ENCODE data around the gene TMEM131. TPM values are rescaled to one million over a fixed set of nuclear protein-coding genes. Genes with fewer than 3 reads are reported as not detected.

The TMEM131 gene
- total RNA-seq, 1 donor from 2014 or later: 35.3 TPM

DNA sequence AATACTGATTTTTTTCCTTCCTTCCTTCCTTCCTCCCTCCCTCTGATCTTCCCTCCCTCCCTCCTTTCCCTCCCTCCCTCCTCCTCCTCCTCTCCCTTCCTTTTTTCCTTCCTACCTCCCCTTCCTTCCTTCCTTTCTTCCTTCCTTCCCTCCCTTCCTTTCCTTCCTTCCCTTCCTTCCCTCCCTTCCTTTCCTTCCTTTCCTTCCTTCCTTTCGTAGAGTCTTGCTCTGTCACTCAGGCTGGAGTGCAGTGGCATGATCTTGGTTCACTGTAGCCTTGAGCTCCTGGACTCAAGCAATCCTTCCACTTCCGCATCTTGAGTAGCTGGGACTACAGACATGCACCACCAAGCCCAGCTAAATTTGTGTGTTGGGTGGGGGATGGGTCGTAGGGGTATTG lies 8.9 kb upstream of the TMEM131 start:
- FAIRE-seq (no peak), DNase-seq (ENCODE audit: low read depth) (no peak)
- Mint-ChIP-seq H3K27me3 (ENCODE audit: low read depth, unreplicated experiment) (peaks cover 23% of the 10 kb centered on the region), H3K27ac (ENCODE audit: unreplicated experiment) (no peak overlapping the region), H3K4me3 (ENCODE audit: unreplicated experiment) (no peak overlapping the region), H3K36me3 (ENCODE audit: low read depth, unreplicated experiment) (no peaks in the 10 kb centered on the region), H3K9me3 (ENCODE audit: unreplicated experiment) (no peaks in the 10 kb centered on the region), H3K4me1 (ENCODE audit: low read depth, unreplicated experiment) (no peaks in the 10 kb centered on the region)
- Histone ChIP-seq H3K27ac (ENCODE audit: low read depth, low read length) (no peak overlapping the region), H4K20me1 (ENCODE audit: insufficient read depth, low read length) (no peaks in the 10 kb centered on the region), H3K4me1 (ENCODE audit: insufficient read depth, low read length) (no peaks in the 10 kb centered on the region), H3K27me3 (ENCODE audit: insufficient read depth, low read length) (no peaks in the 10 kb centered on the region), H3K36me3 (ENCODE audit: insufficient read depth, low read length) (no peaks in the 10 kb centered on the region), H3K79me2 (ENCODE audit: insufficient read depth, low read length) (no peaks in the 10 kb centered on the region), H3K4me2 (ENCODE audit: low read length) (no peak overlapping the region), H2AFZ (ENCODE audit: low read depth, low read length) (no peak overlapping the region), H3K9ac (ENCODE audit: low read length) (no peak overlapping the region), H3K9me3 (ENCODE audit: insufficient read depth, low read depth, low read length) (no peaks in the 10 kb centered on the region), H3K4me3 (ENCODE audit: insufficient read depth, low read depth, low read length) (no peak overlapping the region)
- no peak for TF ChIP-seq CTCF (IDR thresholded peaks at IDR 0.05; ENCODE audit: insufficient read depth, low read depth, low read length)
- TF ChIP-seq EZH2 (IDR thresholded peaks at IDR 0.05; ENCODE audit: insufficient read depth, low read length): no peak

DNA sequence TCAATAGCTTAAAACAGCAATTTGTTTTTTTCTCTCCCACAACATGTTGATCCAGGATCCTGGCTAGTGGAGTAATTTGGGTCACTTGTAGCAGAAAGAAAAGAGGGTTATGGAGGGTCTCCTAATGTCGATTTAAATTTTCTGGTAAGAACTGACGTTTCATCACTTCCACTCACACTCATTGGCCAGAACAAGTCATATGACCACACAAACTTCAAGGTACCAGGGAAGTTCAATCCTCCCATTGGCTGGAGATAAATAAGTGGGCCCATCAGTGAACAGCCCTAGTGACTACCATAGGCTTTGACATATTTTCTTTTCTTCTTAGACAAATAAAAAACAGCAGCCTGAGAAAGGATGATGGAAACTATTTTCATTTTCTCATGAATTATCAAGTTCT lies 8.3 kb upstream of the TMEM131 start:
- no peak for TF ChIP-seq EZH2 (IDR thresholded peaks at IDR 0.05; ENCODE audit: insufficient read depth, low read length)
- no peak for TF ChIP-seq CTCF (IDR thresholded peaks at IDR 0.05; ENCODE audit: insufficient read depth, low read depth, low read length)
- no peak overlapping the region for H2AFZ ChIP-seq (ENCODE audit: low read depth, low read length)
- no peaks in the 10 kb centered on the region for H3K4me1 Mint-ChIP-seq (ENCODE audit: low read depth, unreplicated experiment)
- no peak overlapping the region for H3K4me2 ChIP-seq (ENCODE audit: low read length)
- no peak overlapping the region for H3K9ac ChIP-seq (ENCODE audit: low read length)
- no peak overlapping the region for H3K4me3 Mint-ChIP-seq (ENCODE audit: unreplicated experiment)
- no peaks in the 10 kb centered on the region for H3K9me3 Mint-ChIP-seq (ENCODE audit: unreplicated experiment)
- H3K27ac ChIP-seq (ENCODE audit: low read depth, low read length): no peak overlapping the region
- H3K27me3 ChIP-seq (ENCODE audit: insufficient read depth, low read length): no peaks in the 10 kb centered on the region
- no peaks in the 10 kb centered on the region for H3K79me2 ChIP-seq (ENCODE audit: insufficient read depth, low read length)
- no peaks in the 10 kb centered on the region for H3K36me3 Mint-ChIP-seq (ENCODE audit: low read depth, unreplicated experiment)
- no peaks in the 10 kb centered on the region for H4K20me1 ChIP-seq (ENCODE audit: insufficient read depth, low read length)
- no peak overlapping the region for H3K27ac Mint-ChIP-seq (ENCODE audit: unreplicated experiment)
- peaks cover 25% of the 10 kb centered on the region for H3K27me3 Mint-ChIP-seq (ENCODE audit: low read depth, unreplicated experiment)
- no peaks in the 10 kb centered on the region for H3K36me3 ChIP-seq (ENCODE audit: insufficient read depth, low read length)
- no peak for FAIRE-seq
- no peak for DNase-seq (ENCODE audit: low read depth)
- H3K4me3 ChIP-seq (ENCODE audit: insufficient read depth, low read depth, low read length): no peak overlapping the region
- H3K9me3 ChIP-seq (ENCODE audit: insufficient read depth, low read depth, low read length): no peaks in the 10 kb centered on the region
- no peaks in the 10 kb centered on the region for H3K4me1 ChIP-seq (ENCODE audit: insufficient read depth, low read length)

GRCh38 chr2:97999536-97999935 lies 3.8 kb upstream of the TMEM131 start:
- H3K79me2 ChIP-seq (ENCODE audit: insufficient read depth, low read length): peaks cover 7% of the 10 kb centered on the region
- no peak overlapping the region for H3K9ac ChIP-seq (ENCODE audit: low read length)
- Mint-ChIP-seq H3K4me3 (ENCODE audit: unreplicated experiment) (no peak overlapping the region), H3K36me3 (ENCODE audit: low read depth, unreplicated experiment) (no peaks in the 10 kb centered on the region), H3K27me3 (ENCODE audit: low read depth, unreplicated experiment) (peaks cover 9% of the 10 kb centered on the region), H3K4me1 (ENCODE audit: low read depth, unreplicated experiment) (no peaks in the 10 kb centered on the region), H3K27ac (ENCODE audit: unreplicated experiment) (no peak overlapping the region), H3K9me3 (ENCODE audit: unreplicated experiment) (no peaks in the 10 kb centered on the region)
- FAIRE-seq (no peak), DNase-seq (ENCODE audit: low read depth) (no peak)
- no peaks in the 10 kb centered on the region for H3K36me3 ChIP-seq (ENCODE audit: insufficient read depth, low read length)
- no peak overlapping the region for H3K4me3 ChIP-seq (ENCODE audit: insufficient read depth, low read depth, low read length)
- no peaks in the 10 kb centered on the region for H3K27me3 ChIP-seq (ENCODE audit: insufficient read depth, low read length)
- H3K9me3 ChIP-seq (ENCODE audit: insufficient read depth, low read depth, low read length): no peaks in the 10 kb centered on the region
- H3K4me1 ChIP-seq (ENCODE audit: insufficient read depth, low read length): no peaks in the 10 kb centered on the region
- no peak for TF ChIP-seq EZH2 (IDR thresholded peaks at IDR 0.05; ENCODE audit: insufficient read depth, low read length)
- no peak for TF ChIP-seq CTCF (IDR thresholded peaks at IDR 0.05; ENCODE audit: insufficient read depth, low read depth, low read length)
- H4K20me1 ChIP-seq (ENCODE audit: insufficient read depth, low read length): peaks cover 4% of the 10 kb centered on the region
- no peak overlapping the region for H3K4me2 ChIP-seq (ENCODE audit: low read length)
- H3K27ac ChIP-seq (ENCODE audit: low read depth, low read length): no peak overlapping the region
- H2AFZ ChIP-seq (ENCODE audit: low read depth, low read length): no peak overlapping the region

All from astrocyte (in vitro differentiated cells and primary cell).